ENCODE results near the gene IQGAP2.
"Not testable (repeated sequence)": the region's sequence is repeated elsewhere in the genome, so short reads cannot be mapped to it uniquely, and the experiment has no call there.

The IQGAP2 gene

GRCh38 chr5:76402886-76403765, at the start of gene IQGAP2:
IQGAP2 (plus strand) TSS chr5:76403285; CDS start chr5:76403546, 261 bp downstream.
- Mint-ChIP-seq H3K27ac (peak within 1 kb of the TSS; percentile 99), H3K4me1 (ENCODE audit: low read depth) (peaks cover 49% of the 10 kb centered on the region), H3K4me3 (peak within 1 kb of the TSS; percentile 91), H3K9me3 (no peaks in the 10 kb centered on the region), H3K27me3 (ENCODE audit: low read depth) (peaks cover 9% of the 10 kb centered on the region), H3K36me3 (ENCODE audit: low read depth) (peaks cover 14% of the 10 kb centered on the region)
- peak; percentile 85 for DNase-seq (ENCODE audit: low spot score)

DNA sequence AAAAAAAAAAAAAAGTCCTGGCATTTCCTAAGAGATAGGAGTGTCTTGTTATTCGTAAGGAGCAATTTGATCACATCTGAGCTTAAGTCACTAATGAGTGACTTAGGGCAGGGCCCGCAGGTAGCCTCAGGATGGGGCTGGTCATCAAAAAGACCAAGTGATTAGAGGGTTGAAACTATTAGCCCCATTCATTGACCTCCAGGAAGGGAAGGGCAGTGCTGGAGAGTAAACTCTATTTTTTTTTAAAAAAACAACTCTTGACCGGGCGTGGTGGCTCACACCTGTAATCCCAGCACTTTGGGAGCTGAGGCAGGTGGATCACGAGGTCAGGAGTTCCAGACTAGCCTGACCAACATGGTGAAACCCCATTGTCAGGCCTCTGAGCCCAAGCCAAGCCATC, 46.2 kb upstream of the IQGAP2 start:
- peaks cover 18% of the 10 kb centered on the region for H3K27me3 Mint-ChIP-seq (ENCODE audit: low read depth)
- no peaks in the 10 kb centered on the region for H3K9me3 Mint-ChIP-seq
- H3K36me3 Mint-ChIP-seq (ENCODE audit: low read depth): no peaks in the 10 kb centered on the region
- no peak for DNase-seq (ENCODE audit: low spot score)
- H3K27ac Mint-ChIP-seq: no peak overlapping the region
- peaks cover 2% of the 10 kb centered on the region for H3K4me1 Mint-ChIP-seq (ENCODE audit: low read depth)
- no peak overlapping the region for H3K4me3 Mint-ChIP-seq

GRCh38 chr5:76363352-76364225, 39.5 kb upstream of the IQGAP2 start:
- Mint-ChIP-seq H3K27ac (no peak overlapping the region), H3K27me3 (ENCODE audit: low read depth) (peaks cover 6% of the 10 kb centered on the region), H3K9me3 (no peaks in the 10 kb centered on the region), H3K36me3 (ENCODE audit: low read depth) (no peaks in the 10 kb centered on the region), H3K4me3 (no peak overlapping the region), H3K4me1 (ENCODE audit: low read depth) (peaks cover 10% of the 10 kb centered on the region)
- DNase-seq (ENCODE audit: low spot score): no peak

DNA sequence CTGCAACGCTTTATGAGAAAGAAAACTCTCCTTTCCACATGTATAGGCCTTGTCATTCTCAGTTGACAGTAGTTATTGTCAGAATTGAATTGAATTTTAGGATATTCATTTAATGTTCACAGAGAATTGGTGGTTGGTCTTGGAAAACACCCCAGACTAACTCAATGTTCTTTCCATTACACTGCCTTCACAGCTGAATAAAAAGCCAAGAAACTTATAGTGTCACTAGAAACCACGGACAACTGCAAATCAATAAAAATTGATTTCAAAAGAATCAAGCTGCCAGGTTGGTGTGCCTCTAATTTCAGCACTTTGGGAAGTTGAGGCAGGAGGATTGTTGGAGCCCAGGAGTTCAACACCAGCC, 38.9 kb upstream of the IQGAP2 start:
- peaks cover 13% of the 10 kb centered on the region for H3K4me1 Mint-ChIP-seq (ENCODE audit: low read depth)
- DNase-seq (ENCODE audit: low spot score): no peak
- no peak overlapping the region for H3K27ac Mint-ChIP-seq
- H3K36me3 Mint-ChIP-seq (ENCODE audit: low read depth): peaks cover 3% of the 10 kb centered on the region
- no peaks in the 10 kb centered on the region for H3K9me3 Mint-ChIP-seq
- H3K27me3 Mint-ChIP-seq (ENCODE audit: low read depth): peaks cover 6% of the 10 kb centered on the region
- H3K4me3 Mint-ChIP-seq: no peak overlapping the region

GRCh38 chr5:76365561-76365960, 37.5 kb upstream of the IQGAP2 start:
- no peaks in the 10 kb centered on the region for H3K9me3 Mint-ChIP-seq
- DNase-seq (ENCODE audit: low spot score): no peak
- H3K36me3 Mint-ChIP-seq (ENCODE audit: low read depth): peaks cover 3% of the 10 kb centered on the region
- peaks cover 13% of the 10 kb centered on the region for H3K4me1 Mint-ChIP-seq (ENCODE audit: low read depth)
- H3K27ac Mint-ChIP-seq: no peak overlapping the region
- H3K4me3 Mint-ChIP-seq: no peak overlapping the region
- H3K27me3 Mint-ChIP-seq (ENCODE audit: low read depth): peaks cover 6% of the 10 kb centered on the region

DNA sequence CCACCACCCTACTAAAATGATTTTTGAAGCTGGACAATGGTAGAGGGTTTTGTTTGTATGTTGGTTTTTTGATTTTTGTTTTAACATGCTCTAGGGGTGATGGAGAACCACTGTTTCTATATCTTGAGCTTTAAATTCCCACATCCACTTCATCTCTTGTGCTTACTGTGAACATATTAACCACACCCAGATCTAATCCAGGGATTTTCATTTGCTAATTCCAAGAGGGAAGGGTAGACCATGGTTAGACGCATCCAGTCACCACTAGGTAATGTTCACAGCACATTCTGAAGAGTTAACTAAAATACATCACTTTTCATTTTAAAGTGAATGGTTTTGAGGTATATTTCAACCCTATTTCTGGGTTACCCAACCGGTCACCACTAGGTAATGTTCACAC, 36.5 kb upstream of the IQGAP2 start:
- Mint-ChIP-seq H3K9me3 (no peaks in the 10 kb centered on the region), H3K4me1 (ENCODE audit: low read depth) (peaks cover 11% of the 10 kb centered on the region), H3K36me3 (ENCODE audit: low read depth) (peaks cover 3% of the 10 kb centered on the region), H3K27ac (no peak overlapping the region), H3K4me3 (no peak overlapping the region), H3K27me3 (ENCODE audit: low read depth) (peaks cover 3% of the 10 kb centered on the region)
- DNase-seq (ENCODE audit: low spot score): no peak

- Mint-ChIP-seq H3K4me3 (no peak overlapping the region), H3K4me1 (ENCODE audit: low read depth) (peaks cover 17% of the 10 kb centered on the region), H3K27ac (no peak overlapping the region), H3K36me3 (ENCODE audit: low read depth) (peaks cover 3% of the 10 kb centered on the region), H3K9me3 (no peaks in the 10 kb centered on the region), H3K27me3 (ENCODE audit: low read depth) (peaks cover 3% of the 10 kb centered on the region)
- peak; percentile 41 for DNase-seq (ENCODE audit: low spot score)
These were observed 35.3 kb upstream of the IQGAP2 start for GRCh38 chr5:76367623-76368371.

DNA sequence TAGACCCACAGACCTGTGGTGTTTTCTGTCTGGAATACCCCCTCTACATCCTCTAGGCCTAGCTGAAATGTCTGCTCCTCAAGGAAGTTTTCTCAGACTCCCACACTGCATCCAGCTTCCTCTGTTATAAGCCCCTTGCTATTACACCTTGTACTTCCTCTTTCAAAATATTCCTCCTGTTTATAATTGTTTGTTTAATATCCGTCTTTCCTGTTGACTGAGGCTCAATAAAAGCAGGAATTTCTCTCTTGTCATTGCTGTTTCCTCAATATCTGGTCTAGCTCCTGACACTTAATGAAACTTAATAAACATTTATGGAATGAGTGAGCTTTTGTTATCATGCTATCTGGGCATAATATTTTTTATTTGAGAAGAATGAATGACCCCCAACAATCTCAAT, 34.1 kb upstream of the IQGAP2 start:
- Mint-ChIP-seq H3K36me3 (ENCODE audit: low read depth) (peaks cover 3% of the 10 kb centered on the region), H3K4me3 (no peak overlapping the region), H3K27ac (no peak overlapping the region), H3K27me3 (ENCODE audit: low read depth) (peaks cover 2% of the 10 kb centered on the region), H3K4me1 (ENCODE audit: low read depth) (peaks cover 18% of the 10 kb centered on the region), H3K9me3 (no peaks in the 10 kb centered on the region)
- DNase-seq (ENCODE audit: low spot score): no peak

- H3K36me3 Mint-ChIP-seq (ENCODE audit: low read depth); H3K27me3 Mint-ChIP-seq (ENCODE audit: low read depth); H3K4me3 Mint-ChIP-seq; H3K27ac Mint-ChIP-seq; H3K9me3 Mint-ChIP-seq; DNase-seq (ENCODE audit: low spot score): not testable (repeated sequence)
- peaks cover 18% of the 10 kb centered on the region for H3K4me1 Mint-ChIP-seq (ENCODE audit: low read depth)
These were observed 33.4 kb upstream of the IQGAP2 start for GRCh38 chr5:76369668-76370067.

- no peak for DNase-seq (ENCODE audit: low spot score)
- no peak overlapping the region for H3K4me3 Mint-ChIP-seq
- H3K4me1 Mint-ChIP-seq (ENCODE audit: low read depth): peaks cover 18% of the 10 kb centered on the region
- H3K27me3 Mint-ChIP-seq (ENCODE audit: low read depth): peaks cover 2% of the 10 kb centered on the region
- peaks cover 3% of the 10 kb centered on the region for H3K36me3 Mint-ChIP-seq (ENCODE audit: low read depth)
- no peaks in the 10 kb centered on the region for H3K9me3 Mint-ChIP-seq
- H3K27ac Mint-ChIP-seq: no peak overlapping the region
These were observed 31.1 kb upstream of the IQGAP2 start for GRCh38 chr5:76371960-76372322.

DNA sequence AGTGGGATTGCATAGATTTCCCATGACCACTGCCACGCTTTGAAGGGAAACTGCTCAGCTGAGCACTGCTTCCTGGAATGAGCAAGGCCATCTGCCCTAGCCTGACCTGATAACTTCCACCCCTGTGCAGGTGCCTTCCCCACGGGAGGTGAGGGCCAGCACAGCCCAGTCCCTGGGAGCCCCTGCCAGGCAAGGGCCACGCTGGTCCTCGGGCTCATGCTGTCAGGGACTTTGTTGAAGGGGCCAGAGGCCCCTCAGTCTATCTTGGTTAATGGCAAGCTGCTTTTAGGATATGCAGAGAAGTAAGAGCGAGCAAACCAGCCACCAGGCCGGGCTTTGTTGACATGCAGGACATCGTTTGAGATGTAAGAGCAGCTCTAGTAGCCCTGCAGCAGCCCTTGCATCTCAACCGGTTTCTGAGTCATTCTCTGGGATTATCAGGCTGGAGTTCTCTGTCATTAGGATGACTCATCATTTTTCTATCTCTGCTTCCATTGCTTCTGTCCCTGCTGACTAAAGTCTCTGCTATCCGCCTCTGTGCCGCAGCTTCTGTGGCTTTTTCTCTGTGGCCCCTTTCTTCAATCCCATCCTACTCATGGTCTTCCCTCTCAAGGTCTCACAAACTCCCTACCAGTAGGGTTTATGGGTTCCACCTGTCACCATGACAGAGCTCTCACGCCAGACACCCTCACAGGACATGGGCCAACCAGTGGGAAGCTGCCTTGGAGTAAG, 30.6 kb upstream of the IQGAP2 start:
- H3K4me1 Mint-ChIP-seq (ENCODE audit: low read depth): peaks cover 18% of the 10 kb centered on the region
- H3K4me3 Mint-ChIP-seq: no peak overlapping the region
- no peak for DNase-seq (ENCODE audit: low spot score)
- no peaks in the 10 kb centered on the region for H3K9me3 Mint-ChIP-seq
- peaks cover 3% of the 10 kb centered on the region for H3K36me3 Mint-ChIP-seq (ENCODE audit: low read depth)
- H3K27ac Mint-ChIP-seq: no peak overlapping the region
- H3K27me3 Mint-ChIP-seq (ENCODE audit: low read depth): peaks cover 2% of the 10 kb centered on the region

DNA sequence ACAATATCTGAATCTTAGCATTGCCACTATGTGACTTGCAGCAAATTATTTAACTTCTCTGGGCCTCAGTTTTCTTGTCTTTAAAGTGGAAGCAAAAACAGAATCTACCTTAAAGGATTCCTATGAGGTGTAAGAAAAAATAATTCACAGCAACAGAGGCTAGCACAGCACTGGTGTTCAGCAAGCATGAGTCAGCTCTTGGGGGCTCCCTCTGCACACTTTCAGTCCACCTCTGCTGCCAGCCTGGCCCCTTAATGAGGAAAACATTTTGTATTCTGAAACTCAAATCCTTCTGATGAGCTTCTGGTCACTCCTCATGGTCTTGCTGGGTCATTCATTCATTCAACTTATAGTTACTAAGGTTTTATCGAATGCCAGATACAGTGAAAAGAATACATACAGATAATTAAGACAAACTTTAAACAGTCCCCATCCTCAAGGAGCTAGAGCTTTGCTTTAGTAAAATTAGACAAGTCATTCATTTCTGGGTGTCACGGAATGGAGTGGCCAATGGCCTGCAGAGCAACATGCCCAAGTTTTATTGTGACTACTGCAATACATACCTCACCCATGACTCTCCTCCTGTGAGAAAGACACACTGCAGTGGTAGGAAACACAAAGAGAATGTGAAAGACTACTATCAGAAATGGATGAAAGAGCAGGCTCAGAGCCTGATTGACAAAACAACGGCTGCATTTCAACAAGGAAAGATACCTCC, 26.8 kb upstream of the IQGAP2 start:
- Mint-ChIP-seq H3K4me3 (no peak overlapping the region), H3K27me3 (ENCODE audit: low read depth) (peaks cover 2% of the 10 kb centered on the region), H3K9me3 (no peaks in the 10 kb centered on the region), H3K27ac (no peak overlapping the region), H3K36me3 (ENCODE audit: low read depth) (no peaks in the 10 kb centered on the region), H3K4me1 (ENCODE audit: low read depth) (peaks cover 25% of the 10 kb centered on the region)
- DNase-seq (ENCODE audit: low spot score): no peak

GRCh38 chr5:76376866-76377230, 26.2 kb upstream of the IQGAP2 start:
- H3K27ac Mint-ChIP-seq: no peak overlapping the region
- H3K36me3 Mint-ChIP-seq (ENCODE audit: low read depth): no peaks in the 10 kb centered on the region
- H3K4me1 Mint-ChIP-seq (ENCODE audit: low read depth): peaks cover 25% of the 10 kb centered on the region
- no peak for DNase-seq (ENCODE audit: low spot score)
- no peak overlapping the region for H3K4me3 Mint-ChIP-seq
- H3K27me3 Mint-ChIP-seq (ENCODE audit: low read depth): peaks cover 2% of the 10 kb centered on the region
- no peaks in the 10 kb centered on the region for H3K9me3 Mint-ChIP-seq

Data from T-helper 2 cell treated with Interferon-gamma antibody and Interleukin-4, amounts not matched to agents 5 μg/mL and 100 μg/mL, for 36 hours (primary cell).